ENCODE measurements around the gene ATMIN. TPM values are rescaled to one million over a fixed set of nuclear protein-coding genes. Genes with fewer than 3 reads are reported as not detected.
A peak's percentile ranks its signal among the peaks of the same experiment; 100 is the strongest.

The ATMIN gene
- total and polyA plus RNA-seq, 2 donors (not counting 1 experiment from before 2014, with no cell fraction given) = 7.5 to 31.5 TPM

DNA sequence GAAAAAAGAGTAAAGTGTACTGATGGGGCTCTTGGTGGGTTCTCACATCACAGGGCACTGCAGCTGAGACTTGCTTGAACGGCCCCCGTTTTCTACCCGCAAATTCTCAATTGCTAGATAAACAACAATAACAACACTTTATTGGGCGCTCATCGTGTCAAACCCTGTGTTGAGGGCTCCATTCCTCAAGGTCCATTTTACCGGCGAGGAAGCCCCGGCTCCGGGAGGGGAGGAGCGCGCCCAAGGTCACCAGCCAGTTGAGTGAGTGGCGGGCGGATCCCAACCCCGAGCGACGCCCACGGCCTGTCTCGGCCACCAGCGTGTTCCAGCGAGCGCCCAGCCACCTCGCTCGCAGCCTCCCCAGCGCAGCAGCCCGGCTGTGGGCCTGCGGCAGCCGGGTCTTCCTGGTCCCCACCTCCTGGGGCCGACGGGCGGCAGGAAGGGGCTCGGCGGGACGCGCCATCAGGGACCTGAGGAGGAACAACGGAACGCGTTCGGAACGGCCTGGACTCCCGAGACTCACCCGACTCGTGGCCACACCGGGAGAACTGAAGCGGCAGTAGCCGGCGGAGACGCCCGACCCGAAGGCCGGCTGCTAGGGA, 29.3 kb upstream of the ATMIN start:
- H3K9me3 ChIP-seq (ENCODE audit: control extremely low read depth in 1 of 3, control insufficient read depth in 2 of 3, insufficient read depth in 1 of 3, low read length in 2 of 3) = no peaks in the 10 kb centered on the region
- H3K4me1 Mint-ChIP-seq = peaks cover 45% of the 10 kb centered on the region
- no peak for DNase-seq
- ATAC-seq (ENCODE audit: low read depth) = peak; percentile 13
- H3K9ac ChIP-seq (ENCODE audit: low read length) = peak overlapping the region; percentile 98
- H4K20me1 ChIP-seq (ENCODE audit: control insufficient read depth, insufficient read depth, low read length, poor library complexity, severe bottlenecking) = peaks cover 20% of the 10 kb centered on the region
- CTCF ChIA-PET = interaction anchor here (0.9 to 9.4 kb wide), 4 partner anchors 10 to 70 kb away, joined by 3 to 99 read pairs (median 4); partner anchors contain the start of genes ATMIN and C16orf46
- peak overlapping the region; percentile 96 for H2AFZ ChIP-seq (ENCODE audit: insufficient read depth, low read depth, low read length, poor library complexity, severe bottlenecking)
- H3K36me3 ChIP-seq (replicated peaks in 1 of 2; ENCODE audit: control extremely low read depth in 1 of 2, control insufficient read depth in 1 of 2, extremely low read depth in 1 of 2, insufficient read depth in 2 of 2, low read length in 1 of 2) = no peaks in the 10 kb centered on the region
- H3K27me3 Mint-ChIP-seq = no peaks in the 10 kb centered on the region
- H3K4me3 Mint-ChIP-seq = peak overlapping the region; percentile 99
- TF ChIP-seq EZH2 (IDR thresholded peaks at IDR 0.05; ENCODE audit: borderline replicate concordance, insufficient read depth, low read depth, low read length, poor library complexity, severe bottlenecking) = no peak
- TF ChIP-seq, protein P1, sequence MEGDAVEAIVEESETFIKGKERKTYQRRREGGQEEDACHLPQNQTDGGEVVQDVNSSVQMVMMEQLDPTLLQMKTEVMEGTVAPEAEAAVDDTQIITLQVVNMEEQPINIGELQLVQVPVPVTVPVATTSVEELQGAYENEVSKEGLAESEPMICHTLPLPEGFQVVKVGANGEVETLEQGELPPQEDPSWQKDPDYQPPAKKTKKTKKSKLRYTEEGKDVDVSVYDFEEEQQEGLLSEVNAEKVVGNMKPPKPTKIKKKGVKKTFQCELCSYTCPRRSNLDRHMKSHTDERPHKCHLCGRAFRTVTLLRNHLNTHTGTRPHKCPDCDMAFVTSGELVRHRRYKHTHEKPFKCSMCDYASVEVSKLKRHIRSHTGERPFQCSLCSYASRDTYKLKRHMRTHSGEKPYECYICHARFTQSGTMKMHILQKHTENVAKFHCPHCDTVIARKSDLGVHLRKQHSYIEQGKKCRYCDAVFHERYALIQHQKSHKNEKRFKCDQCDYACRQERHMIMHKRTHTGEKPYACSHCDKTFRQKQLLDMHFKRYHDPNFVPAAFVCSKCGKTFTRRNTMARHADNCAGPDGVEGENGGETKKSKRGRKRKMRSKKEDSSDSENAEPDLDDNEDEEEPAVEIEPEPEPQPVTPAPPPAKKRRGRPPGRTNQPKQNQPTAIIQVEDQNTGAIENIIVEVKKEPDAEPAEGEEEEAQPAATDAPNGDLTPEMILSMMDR (IDR thresholded peaks at IDR 0.05) = no peak
- H3K9me3 Mint-ChIP-seq (ENCODE audit: insufficient read depth) = no peaks in the 10 kb centered on the region
- peaks cover 54% of the 10 kb centered on the region for H3K79me2 ChIP-seq (ENCODE audit: control insufficient read depth, insufficient read depth, low read length)
- H3K4me1 ChIP-seq (ENCODE audit: control insufficient read depth in 2 of 2, insufficient read depth in 2 of 2, low read length in 2 of 2) = peaks cover 25 to 38% of the 10 kb centered on the region in 2 donors
- intact Hi-C loops (cut with micrococcal nuclease) = loop anchor here (2.0 kb wide), 1 partner anchor 732 kb away; no protein-coding TSS in a partner anchor
- peak overlapping the region; percentile 100 for H3K27ac Mint-ChIP-seq
- peak overlapping the region; percentile 97 to 99 for H3K27ac ChIP-seq (ENCODE audit: low read length in 2 of 2)
- POLR2A ChIA-PET = interaction anchor here (1.1 to 1.6 kb wide), 3 partner anchors 9 to 70 kb away, joined by 4 to 8 read pairs (median 6); partner anchors contain the start of genes ATMIN and C16orf46
- peak overlapping the region; percentile 85 for H3K4me2 ChIP-seq (replicated peaks; ENCODE audit: low read depth, low read length, poor library complexity, severe bottlenecking)
- under 1% methylated on average over 47 of the region's 50 CpGs for WGBS (ENCODE audit: insufficient coverage)
- H3K4me3 ChIP-seq (ENCODE audit: control extremely low read depth in 1 of 5, extremely low read depth in 1 of 5, insufficient read depth in 1 of 5, low read depth in 2 of 5, low read length in 4 of 5) = peak overlapping the region; percentile 89 to 97 (median 94)
- H3K27me3 ChIP-seq (replicated peaks in 1 of 4; ENCODE audit: control extremely low read depth in 1 of 4, control insufficient read depth in 3 of 4, insufficient read depth in 4 of 4, low read length in 3 of 4) = no peaks in the 10 kb centered on the region

Data from B cell (primary cell).